GM12878 (cell line): Measurements from ENCODE around the gene ATP5PO. TPM values are rescaled to one million over a fixed set of nuclear protein-coding genes. Genes with fewer than 3 reads are reported as not detected.

Experiments
- ATAC-seq: fragments of 200-7000 bp; cut with Tn5 transposase; 3 replicates; pipeline ENCODE4 v1.9.1; 2020; ENCODE audit warnings: mild to moderate bottlenecking, moderate library complexity
- BruUV-seq: library from RNA; stranded (reverse); fragments of 400-500 nt; replicated peaks from 2 replicates; lab custom pipeline; 2021; lab: Mats Ljungman, UMichigan
- CTCF ChIA-PET: fragments of 300-600 bp; sonication (Branson Sonifier 250); formaldehyde crosslinking; extraction: SDS; loops from one replicate; lab custom pipeline; 2021; ENCODE audit warnings: inconsistent platforms; lab: Yijun Ruan, JAX
- POLR2A ChIA-PET: fragments of 350-600 bp; formaldehyde crosslinking; extraction: SDS; loops from one replicate; lab custom pipeline; 2021; ENCODE audit warnings: inconsistent platforms; lab: Charles Lee
- RAD21 ChIA-PET: fragments of 300-600 bp; sonication (Branson Sonifier 250); formaldehyde crosslinking; loops from one replicate; lab custom pipeline; 2023; ENCODE audit warnings: antibody characterized with exemption; ENCODE audit not compliant: unreplicated experiment; lab: Charles Lee
- SMC1A ChIA-PET: fragments of 300-600 bp; sonication (Branson Sonifier 250); formaldehyde crosslinking; loops from one replicate; lab custom pipeline; 2023; ENCODE audit not compliant: unreplicated experiment, uncharacterized antibody; lab: Charles Lee
- DNase-seq: peaks from one replicate; pipeline ENCODE4 v3.0.0-alpha.2; 2011; ENCODE audit warnings: low read depth, low spot score
- FAIRE-seq: peaks from 3 replicates; lab custom pipeline; 2011; peaks lifted over from hg19 to GRCh38; lab: Jason Lieb, UNC
- H2AFZ ChIP-seq: 2 replicates; pipeline ENCODE4 v1.6.0; 2011; ENCODE audit warnings: low read depth, low read length, control low read depth; ENCODE audit not compliant: control insufficient read depth
- H3K27ac ChIP-seq: 2 replicates; pipeline ENCODE4 v1.5.1; 2011; ENCODE audit warnings: control low read depth; ENCODE audit not compliant: control insufficient read depth, insufficient read depth
- H3K27me3 ChIP-seq, 2 experiments: replicated peaks in 1 of 2; 2 replicates each; pipeline versions ENCODE4 v1.6.0 to v1.6.1; 2011; ENCODE audit warnings: low read length in 1 of 2; ENCODE audit not compliant: control insufficient read depth in 2 of 2, insufficient read depth in 2 of 2
- H3K36me3 ChIP-seq, 2 experiments: 2 replicates each; pipeline ENCODE4 v1.5.1; 2011; ENCODE audit warnings: low read length in 1 of 2; ENCODE audit not compliant: control insufficient read depth in 2 of 2, insufficient read depth in 2 of 2
- H3K4me1 ChIP-seq: 2 replicates; pipeline ENCODE4 v1.6.1; 2011; ENCODE audit warnings: mild to moderate bottlenecking, low read length, moderate library complexity, mixed read lengths; ENCODE audit not compliant: control insufficient read depth, insufficient read depth
- H3K4me2 ChIP-seq: 2 replicates; pipeline ENCODE4 v1.6.0; 2011; ENCODE audit warnings: control low read depth; ENCODE audit not compliant: control insufficient read depth, insufficient read depth
- H3K4me3 ChIP-seq: fragments of 200-600 bp; sonication (generic); 2 replicates; pipeline ENCODE4 v1.5.1; 2016
- H3K79me2 ChIP-seq: 2 replicates; pipeline ENCODE4 v1.6.0; 2011; ENCODE audit warnings: low read length; ENCODE audit not compliant: control insufficient read depth, insufficient read depth
- H3K9ac ChIP-seq: 2 replicates; pipeline ENCODE4 v1.8.0; 2011; ENCODE audit warnings: low read length, control low read depth, mixed read lengths; ENCODE audit not compliant: control insufficient read depth, insufficient read depth
- H3K9me3 ChIP-seq: replicated peaks from 3 replicates; pipeline ENCODE4 v1.5.1; 2011; ENCODE audit warnings: mild to moderate bottlenecking, low read length; ENCODE audit not compliant: control insufficient read depth, insufficient read depth
- H4K20me1 ChIP-seq: 2 replicates; pipeline ENCODE4 v1.6.0; 2011; ENCODE audit not compliant: control insufficient read depth, insufficient read depth
- ATF3 ChIP-seq: IDR thresholded peaks from 2 replicates; pipeline ENCODE4 v1.6.1; 2011; ENCODE audit warnings: low read depth, mild to moderate bottlenecking, low read length, moderate library complexity, borderline replicate concordance; ENCODE audit errors: extremely low read depth
- BMI1 ChIP-seq: fragments of 450-650 bp; IDR thresholded peaks from 2 replicates; pipeline ENCODE4 v1.6.1; 2016; ENCODE audit warnings: mild to moderate bottlenecking, moderate library complexity, borderline replicate concordance
- CREM ChIP-seq: IDR thresholded peaks from 2 replicates; pipeline ENCODE4 v1.6.1; 2014; ENCODE audit warnings: antibody characterized with exemption, low read depth
- EP300 ChIP-seq, 2 experiments: fragments of 150-350 bp in 1 of 2; IDR thresholded peaks; 2 replicates each; pipeline ENCODE4 v1.6.1; 2011 to 2012; ENCODE audit warnings: low read depth in 2 of 2, low read length in 2 of 2, borderline replicate concordance in 1 of 2, improper control_type of control experiment in 1 of 2, inconsistent platforms in 1 of 2; ENCODE audit not compliant: control insufficient read depth in 1 of 2
- ESRRA ChIP-seq: IDR thresholded peaks from 2 replicates; pipeline ENCODE4 v1.6.1; 2012; ENCODE audit warnings: mild to moderate bottlenecking, low read length, improper control_type of control experiment
- FOS ChIP-seq: IDR thresholded peaks from 3 replicates; pipeline ENCODE4 v1.6.1; 2011; ENCODE audit warnings: borderline replicate concordance; ENCODE audit not compliant: insufficient read length; ENCODE audit errors: extremely low read depth
- KDM1A ChIP-seq: fragments of 200-600 bp; sonication (generic); IDR thresholded peaks from 2 replicates; pipeline ENCODE4 v1.6.1; 2016; ENCODE audit warnings: borderline replicate concordance
- MEF2B ChIP-seq: fragments of 450-650 bp; IDR thresholded peaks from 2 replicates; pipeline ENCODE4 v1.6.1; 2018; ENCODE audit warnings: mild to moderate bottlenecking, moderate library complexity; ENCODE audit not compliant: partially characterized antibody, poor library complexity, severe bottlenecking
- MXI1 ChIP-seq: fragments of 150-350 bp; IDR thresholded peaks from 2 replicates; pipeline ENCODE4 v1.6.1; 2011; ENCODE audit warnings: low read depth, mild to moderate bottlenecking, inconsistent platforms, low read length, improper control_type of control experiment
- POLR2A ChIP-seq: IDR thresholded peaks from 2 replicates; pipeline ENCODE4 v1.6.1; 2011; ENCODE audit warnings: low read depth, mild to moderate bottlenecking, low read length
- SMAD5 ChIP-seq: IDR thresholded peaks from 2 replicates; pipeline ENCODE4 v1.6.1; 2016; ENCODE audit warnings: antibody characterized with exemption, low read depth
- SREBF2 ChIP-seq: IDR thresholded peaks from 2 replicates; pipeline ENCODE4 v1.6.1; 2012; ENCODE audit warnings: mild to moderate bottlenecking, low read length
- SUZ12 ChIP-seq: fragments of 200-600 bp; sonication (generic); IDR thresholded peaks from one replicate; pipeline ENCODE4 v1.6.1; 2018; ENCODE audit warnings: antibody characterized with exemption, mild to moderate bottlenecking; ENCODE audit not compliant: unreplicated experiment
- TCF7 ChIP-seq: IDR thresholded peaks from 2 replicates; pipeline ENCODE4 v1.6.1; 2014; ENCODE audit warnings: antibody characterized with exemption, borderline replicate concordance
- USF1 ChIP-seq: IDR thresholded peaks from 2 replicates; pipeline ENCODE4 v1.6.1; 2011; ENCODE audit warnings: borderline replicate concordance, low read depth, mild to moderate bottlenecking, moderate library complexity, mixed read lengths, low read length; ENCODE audit not compliant: insufficient read depth; ENCODE audit errors: extremely low read length
- YBX1 ChIP-seq: fragments of 450-650 bp; IDR thresholded peaks from 2 replicates; pipeline ENCODE4 v1.6.1; 2016; ENCODE audit warnings: antibody characterized with exemption
- WGBS: methylation state at CpG from one replicate; pipeline ENCODE4 v1.1.6; 2016; ENCODE audit warnings: low lambda C conversion rate; ENCODE audit not compliant: insufficient replicate concordance, insufficient coverage; ENCODE audit errors: missing lambda C conversion rate; 5-methylcytosine and 5-hydroxymethylcytosine counted together
- in situ Hi-C: fragments of 300-500 bp; cut with MboI; formaldehyde crosslinking; loops from 9 replicates; pipeline ENCODE4 v1.14.3; 2018; ENCODE audit warnings: mixed read lengths
- intact Hi-C: fragments of 100-400 bp; cut with micrococcal nuclease; formaldehyde crosslinking; loops from one replicate; pipeline ENCODE4 v1.14.2; 2022; ENCODE audit not compliant: unreplicated experiment
- polyA plus RNA-seq, 11 experiments: library from polyadenylated mRNA; depleted of rRNA in 4 of 11; unstranded in 6 of 11; stranded (reverse) in 5 of 11; fragments of >200 nt; fragmentation: Nextera tagmentation in 4 of 11; fragmentation: Illumina TruSeq in 1 of 11; extraction: Ambion mirVana in 4 of 11; extraction: Trizol in 1 of 11; gene quantifications; 1 replicate in 1 of 11; 2 replicates in 10 of 11; pipeline versions ENCODE4 v1.2.1 to v1.2.3, GENCODE V29; 2011 to 2016; ENCODE audit warnings: inconsistent platforms in 2 of 11, missing spikeins in 2 of 11, low read depth in 1 of 11
- total RNA-seq, 4 experiments: library from RNA; depleted of rRNA in 3 of 4; stranded (reverse); fragments of >200 nt in 3 of 4; fragmentation: Illumina TruSeq in 1 of 4; extraction: Trizol in 1 of 4; gene quantifications; 2 replicates each; pipeline versions ENCODE4 v1.2.1 to v1.2.3, GENCODE V29; 2013 to 2021

ATP5PO gene
- total and polyA plus RNA-seq, 10 of the 15 experiments (the other 5 are each of a cell fraction or from before 2014, with no cell fraction given), result 251 to 1,656 (median 470) TPM

- no peak overlapping the region for H2AFZ ChIP-seq
- H3K9ac ChIP-seq, result no peak overlapping the region
- no peak overlapping the region for H3K4me2 ChIP-seq
- POLR2A ChIA-PET, result no interaction called here
- no peaks in the 10 kb centered on the region for H3K27me3 ChIP-seq
- in situ Hi-C loops (no loop called here), intact Hi-C loops (no loop called here)
- ATAC-seq (no peak), FAIRE-seq (no peak), DNase-seq (no peak)
- H3K4me1 ChIP-seq, result no peaks in the 10 kb centered on the region
- no peak overlapping the region for H3K4me3 ChIP-seq
- CTCF ChIA-PET, result interaction anchor here (0.6 kb wide), 1 partner anchor 180 kb away, joined by 3 read pairs; no protein-coding TSS in a partner anchor
- no peak overlapping the region for H3K27ac ChIP-seq
- 90% methylated on average over 3 of the region's 3 CpGs for WGBS
- peaks cover 6 to 9% of the 10 kb centered on the region in 2 experiments; a peak in 3 of 4 replicates for H3K36me3 ChIP-seq
- H3K9me3 ChIP-seq, result no peaks in the 10 kb centered on the region
- no peak for TF ChIP-seq BMI1
- TF ChIP-seq ATF3, result no peak
- TF ChIP-seq CREM, result no peak
- TF ChIP-seq MXI1, result no peak
- TF ChIP-seq FOS, result no peak
- no peak for TF ChIP-seq SMAD5
- TF ChIP-seq KDM1A, result no peak
- no peak for TF ChIP-seq TCF7
- TF ChIP-seq MEF2B, result no peak
- TF ChIP-seq USF1, result no peak
- no peak for TF ChIP-seq SUZ12
- no peak for TF ChIP-seq POLR2A
- no peak for TF ChIP-seq ESRRA
- no peak for TF ChIP-seq EP300 (IDR thresholded peaks at IDR 0.05; ENCODE audit: borderline replicate concordance in 1 of 2, control insufficient read depth in 1 of 2, low read depth in 2 of 2, low read length in 2 of 2)
- no peak for TF ChIP-seq YBX1
- no peak for TF ChIP-seq SREBF2
- no peaks in the 10 kb centered on the region for H3K79me2 ChIP-seq
- SMC1A ChIA-PET, result interaction anchor here (0.5 kb wide), 1 partner anchor 243 kb away, joined by 3 read pairs; no protein-coding TSS in a partner anchor
- RAD21 ChIA-PET, result interaction anchor here (1.4 kb wide), 1 partner anchor 27 kb away, joined by 3 read pairs; no protein-coding TSS in a partner anchor
- no TSS peak for BruUV-seq
- H4K20me1 ChIP-seq, result no peaks in the 10 kb centered on the region
Measured at GRCh38 chr21:33897739-33898138, 17.9 kb downstream of the ATP5PO start.
